ENCODE data around the gene FSTL4. TPM values are rescaled to one million over a fixed set of nuclear protein-coding genes. Genes with fewer than 3 reads are reported as not detected.

The FSTL4 gene
- total and polyA plus RNA-seq, 4 donors: 0.08 to 1.4 (median 0.31) TPM

- DNase-seq: no peak
- no peak for ATAC-seq (ENCODE audit: insufficient read depth, low FRiP score)
- H3K9ac ChIP-seq (ENCODE audit: insufficient read depth in 1 of 2, low read length in 2 of 2): no peak overlapping the region
- 76 to 89% methylated on average over 5 of the region's 5 CpGs for WGBS, 2 donors
- H3K27me3 ChIP-seq (ENCODE audit: control insufficient read depth in 3 of 3, insufficient read depth in 3 of 3, low read length in 2 of 3): no peaks in the 10 kb centered on the region
- peaks cover 0 to 3% (median 0%) of the 10 kb centered on the region in 5 donors for H3K4me1 ChIP-seq (ENCODE audit: control insufficient read depth in 5 of 5, insufficient read depth in 5 of 5, low read length in 5 of 5)
- no peak overlapping the region for H3K4me3 ChIP-seq
- TF ChIP-seq CTCF (IDR thresholded peaks at IDR 0.05; ENCODE audit: control extremely low read depth, extremely low read depth): no peak
- no peaks in the 10 kb centered on the region for H3K36me3 ChIP-seq (ENCODE audit: control insufficient read depth in 4 of 4, insufficient read depth in 4 of 4, low read length in 4 of 4)
- H3K27ac ChIP-seq (ENCODE audit: low read depth in 1 of 2, low read length in 1 of 2): no peak overlapping the region
- no peaks in the 10 kb centered on the region for H3K9me3 ChIP-seq (ENCODE audit: control insufficient read depth in 4 of 4, insufficient read depth in 3 of 4, low read length in 3 of 4)
Observed at GRCh38 chr5:133319905-133320520, 292.3 kb downstream of the FSTL4 start.

GRCh38 chr5:133319244-133319643 is 293.1 kb downstream of the FSTL4 start:
- Histone ChIP-seq H3K4me3 (no peak overlapping the region), H3K9ac (ENCODE audit: insufficient read depth in 1 of 2, low read length in 2 of 2) (no peak overlapping the region), H3K4me1 (ENCODE audit: control insufficient read depth in 5 of 5, insufficient read depth in 5 of 5, low read length in 5 of 5) (peaks cover 0 to 3% (median 0%) of the 10 kb centered on the region in 5 donors), H3K36me3 (ENCODE audit: control insufficient read depth in 4 of 4, insufficient read depth in 4 of 4, low read length in 4 of 4) (no peaks in the 10 kb centered on the region), H3K27ac (ENCODE audit: low read depth in 1 of 2, low read length in 1 of 2) (no peak overlapping the region), H3K27me3 (ENCODE audit: control insufficient read depth in 3 of 3, insufficient read depth in 3 of 3, low read length in 2 of 3) (no peaks in the 10 kb centered on the region), H3K9me3 (ENCODE audit: control insufficient read depth in 4 of 4, insufficient read depth in 3 of 4, low read length in 3 of 4) (no peaks in the 10 kb centered on the region)
- 74 to 88% methylated on average over 5 of the region's 5 CpGs for WGBS, 2 donors
- no peak for ATAC-seq (ENCODE audit: insufficient read depth, low FRiP score)
- TF ChIP-seq CTCF (IDR thresholded peaks at IDR 0.05; ENCODE audit: control extremely low read depth, extremely low read depth): no peak
- no peak for DNase-seq

- DNase-seq (no peak), ATAC-seq (ENCODE audit: insufficient read depth, low FRiP score) (no peak)
- no peak overlapping the region for H3K9ac ChIP-seq (ENCODE audit: insufficient read depth in 1 of 2, low read length in 2 of 2)
- no peaks in the 10 kb centered on the region for H3K36me3 ChIP-seq (ENCODE audit: control insufficient read depth in 4 of 4, insufficient read depth in 4 of 4, low read length in 4 of 4)
- no peak for TF ChIP-seq CTCF (IDR thresholded peaks at IDR 0.05; ENCODE audit: control extremely low read depth, extremely low read depth)
- WGBS, 2 donors: 85 to 88% methylated on average over 1 of the region's 1 CpG
- H3K4me3 ChIP-seq: no peak overlapping the region
- H3K9me3 ChIP-seq (ENCODE audit: control insufficient read depth in 4 of 4, insufficient read depth in 3 of 4, low read length in 3 of 4): no peaks in the 10 kb centered on the region
- H3K27ac ChIP-seq (ENCODE audit: low read depth in 1 of 2, low read length in 1 of 2): no peak overlapping the region
- no peaks in the 10 kb centered on the region for H3K27me3 ChIP-seq (ENCODE audit: control insufficient read depth in 3 of 3, insufficient read depth in 3 of 3, low read length in 2 of 3)
- H3K4me1 ChIP-seq (ENCODE audit: control insufficient read depth in 5 of 5, insufficient read depth in 5 of 5, low read length in 5 of 5): no peaks in the 10 kb centered on the region
Observed at GRCh38 chr5:133317558-133317957, 294.8 kb downstream of the FSTL4 start.
